Vagina (tissue), 2 donors: Measurements from ENCODE around the gene TTLL3.

ENCODE experiments used
- CTCF ChIP-seq, 3 experiments: fragments of 450-650 bp in 2 of 3; fragments of 200-600 bp in 1 of 3; sonication (generic) in 1 of 3; IDR thresholded peaks; one replicate each; pipeline ENCODE4 v1.5.1; 2017 to 2019; ENCODE audit warnings: antibody characterized with exemption in 3 of 3, mild to moderate bottlenecking in 2 of 3, moderate library complexity in 2 of 3
- POLR2A ChIP-seq, 2 donors: fragments of 450-650 bp; IDR thresholded peaks; one replicate each; pipeline ENCODE4 v1.6.1; 2017; ENCODE audit warnings: antibody characterized with exemption in 2 of 2, mild to moderate bottlenecking in 2 of 2, moderate library complexity in 2 of 2
- POLR2AphosphoS5 ChIP-seq, 2 donors: sonication (generic); formaldehyde crosslinking; IDR thresholded peaks; one replicate each; pipeline ENCODE4 v1.9.0; 2017; ENCODE audit warnings: antibody characterized with exemption in 2 of 2, mild to moderate bottlenecking in 2 of 2, low read depth in 1 of 2; ENCODE audit not compliant: insufficient read depth in 1 of 2

- no peak for TF ChIP-seq POLR2A (IDR thresholded peaks at IDR 0.05)
- TF ChIP-seq CTCF (IDR thresholded peaks at IDR 0.05): no peak
- no peak for TF ChIP-seq POLR2AphosphoS5 (IDR thresholded peaks at IDR 0.05; ENCODE audit: insufficient read depth in 1 of 2, low read depth in 1 of 2)
Measured at GRCh38 chr3:9794400-9794799, 15.7 kb upstream of the TTLL3 start.
